ENCODE measurements around the gene NPAS3.
A peak's percentile ranks its signal among the peaks of the same experiment; 100 is the strongest.

Gene NPAS3

GRCh38 chr14:33165926-33166289 is 227.2 kb downstream of the NPAS3 start:
- TF ChIP-seq CTCF (IDR thresholded peaks at IDR 0.05; ENCODE audit: low read depth, low read length) (no peak), EZH2phosphoT487 (IDR thresholded peaks at IDR 0.05; ENCODE audit: low read depth) (no peak)
- no peak overlapping the region for H3K4me2 ChIP-seq (ENCODE audit: low read length)
- no peaks in the 10 kb centered on the region for H4K20me1 ChIP-seq (ENCODE audit: insufficient read depth, low read length)
- no peak overlapping the region for H3K27ac ChIP-seq (ENCODE audit: low read length)
- H3K79me2 ChIP-seq (ENCODE audit: low read length): no peaks in the 10 kb centered on the region
- no peak overlapping the region for H3K9ac ChIP-seq (ENCODE audit: low read length)
- no peak overlapping the region for H3K4me3 ChIP-seq (ENCODE audit: low read length)
- peak overlapping the region; percentile 62; the same call in 1 of the 2 replicates for H2AFZ ChIP-seq (ENCODE audit: low read depth, low read length)
- H3K27me3 ChIP-seq (ENCODE audit: low read depth, low read length): no peaks in the 10 kb centered on the region
- peaks cover 28% of the 10 kb centered on the region for H3K4me1 ChIP-seq (ENCODE audit: low read length)
- no peaks in the 10 kb centered on the region for H3K36me3 ChIP-seq (replicated peaks; ENCODE audit: low read depth, low read length)
- H3K9me3 ChIP-seq (ENCODE audit: insufficient read depth, low read length): no peaks in the 10 kb centered on the region

- Histone ChIP-seq H4K20me1 (ENCODE audit: insufficient read depth, low read length) (no peaks in the 10 kb centered on the region), H3K79me2 (ENCODE audit: low read length) (no peaks in the 10 kb centered on the region), H3K36me3 (replicated peaks; ENCODE audit: low read depth, low read length) (no peaks in the 10 kb centered on the region), H3K27me3 (ENCODE audit: low read depth, low read length) (peaks cover 3% of the 10 kb centered on the region; the same call in 1 of the 2 replicates), H3K4me2 (ENCODE audit: low read length) (no peak overlapping the region), H2AFZ (ENCODE audit: low read depth, low read length) (no peak overlapping the region), H3K4me1 (ENCODE audit: low read length) (no peaks in the 10 kb centered on the region), H3K9ac (ENCODE audit: low read length) (no peak overlapping the region), H3K27ac (ENCODE audit: low read length) (no peak overlapping the region), H3K9me3 (ENCODE audit: insufficient read depth, low read length) (no peaks in the 10 kb centered on the region), H3K4me3 (ENCODE audit: low read length) (no peak overlapping the region)
- no peak for TF ChIP-seq EZH2phosphoT487 (IDR thresholded peaks at IDR 0.05; ENCODE audit: low read depth)
- TF ChIP-seq CTCF (IDR thresholded peaks at IDR 0.05; ENCODE audit: low read depth, low read length): no peak
Measured at GRCh38 chr14:33175951-33176350, 237.3 kb downstream of the NPAS3 start.

- no peak overlapping the region for H3K9ac ChIP-seq (ENCODE audit: low read length)
- TF ChIP-seq EZH2phosphoT487 (IDR thresholded peaks at IDR 0.05; ENCODE audit: low read depth) (no peak), CTCF (IDR thresholded peaks at IDR 0.05; ENCODE audit: low read depth, low read length) (peak; percentile 62)
- H4K20me1 ChIP-seq (ENCODE audit: insufficient read depth, low read length): no peaks in the 10 kb centered on the region
- H2AFZ ChIP-seq (ENCODE audit: low read depth, low read length): no peak overlapping the region
- H3K4me2 ChIP-seq (ENCODE audit: low read length): no peak overlapping the region
- no peaks in the 10 kb centered on the region for H3K79me2 ChIP-seq (ENCODE audit: low read length)
- no peak overlapping the region for H3K27ac ChIP-seq (ENCODE audit: low read length)
- no peaks in the 10 kb centered on the region for H3K9me3 ChIP-seq (ENCODE audit: insufficient read depth, low read length)
- no peaks in the 10 kb centered on the region for H3K36me3 ChIP-seq (replicated peaks; ENCODE audit: low read depth, low read length)
- H3K4me3 ChIP-seq (ENCODE audit: low read length): no peak overlapping the region
- H3K4me1 ChIP-seq (ENCODE audit: low read length): no peaks in the 10 kb centered on the region
- peaks cover under 1% of the 10 kb centered on the region; the same call in 1 of the 2 replicates for H3K27me3 ChIP-seq (ENCODE audit: low read depth, low read length)
Measured at GRCh38 chr14:33184587-33184986, 245.9 kb downstream of the NPAS3 start.

DNA sequence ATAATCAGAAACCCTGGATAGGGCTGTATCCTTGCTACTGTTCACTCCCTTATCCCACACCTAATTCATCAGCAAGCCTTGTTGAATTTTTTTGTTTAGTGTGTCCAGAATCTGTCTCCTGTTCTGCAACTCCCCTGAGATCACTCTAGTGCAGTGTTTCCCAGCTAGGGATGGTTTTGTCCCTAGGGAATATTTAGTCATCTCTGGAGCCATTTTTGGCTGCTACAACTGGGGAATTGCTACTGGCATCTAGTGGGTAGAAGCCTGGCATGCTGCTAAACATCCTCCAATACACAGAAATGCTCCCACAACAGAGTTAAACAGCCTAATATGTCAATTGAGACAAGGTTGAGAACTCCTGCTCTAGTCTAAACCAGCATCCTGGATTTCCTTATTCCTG is 248.0 kb downstream of the NPAS3 start:
- no peaks in the 10 kb centered on the region for H4K20me1 ChIP-seq (ENCODE audit: insufficient read depth, low read length)
- H3K4me1 ChIP-seq (ENCODE audit: low read length): no peaks in the 10 kb centered on the region
- no peak overlapping the region for H3K27ac ChIP-seq (ENCODE audit: low read length)
- no peak overlapping the region for H2AFZ ChIP-seq (ENCODE audit: low read depth, low read length)
- no peaks in the 10 kb centered on the region for H3K9me3 ChIP-seq (ENCODE audit: insufficient read depth, low read length)
- H3K9ac ChIP-seq (ENCODE audit: low read length): no peak overlapping the region
- TF ChIP-seq EZH2phosphoT487 (IDR thresholded peaks at IDR 0.05; ENCODE audit: low read depth) (no peak), CTCF (IDR thresholded peaks at IDR 0.05; ENCODE audit: low read depth, low read length) (no peak)
- no peaks in the 10 kb centered on the region for H3K36me3 ChIP-seq (replicated peaks; ENCODE audit: low read depth, low read length)
- 0 out of 2 replicates have a peak, but pooled peaks cover 2% of the 10 kb centered on the region for H3K27me3 ChIP-seq (ENCODE audit: low read depth, low read length)
- H3K4me2 ChIP-seq (ENCODE audit: low read length): no peak overlapping the region
- no peak overlapping the region for H3K4me3 ChIP-seq (ENCODE audit: low read length)
- H3K79me2 ChIP-seq (ENCODE audit: low read length): no peaks in the 10 kb centered on the region

All from OCI-LY3 (cell line).